Measurements from ENCODE around the gene FAM83G.

GRCh38 chr17:18996458-18996857, 8.1 kb downstream of the FAM83G start:
- TF ChIP-seq CTCF (IDR thresholded peaks at IDR 0.05) (no peak), EP300 (IDR thresholded peaks at IDR 0.05; ENCODE audit: borderline replicate concordance in 1 of 2, low read depth in 1 of 2, low read length in 1 of 2) (no peak), YY1 (IDR thresholded peaks at IDR 0.05; ENCODE audit: low read depth) (no peak), POLR2AphosphoS5 (IDR thresholded peaks at IDR 0.05; ENCODE audit: low read depth, low read length) (no peak), TEAD4 (IDR thresholded peaks at IDR 0.05; ENCODE audit: borderline replicate concordance, insufficient read depth) (no peak), MAX (IDR thresholded peaks at IDR 0.05; ENCODE audit: low read depth) (no peak), RXRA (IDR thresholded peaks at IDR 0.05; ENCODE audit: borderline replicate concordance, low read depth) (no peak), USF1 (IDR thresholded peaks at IDR 0.05; ENCODE audit: borderline replicate concordance, low read depth) (no peak), NFIC (IDR thresholded peaks at IDR 0.05; ENCODE audit: borderline replicate concordance) (no peak), SIN3A (IDR thresholded peaks at IDR 0.05; ENCODE audit: borderline replicate concordance, low read depth, low read length) (no peak), TAF1 (IDR thresholded peaks at IDR 0.05; ENCODE audit: borderline replicate concordance, low read depth, low read length) (no peak), RAD21 (IDR thresholded peaks at IDR 0.05; ENCODE audit: low read length) (no peak)

Data from SK-N-SH (cell line).